HFF-Myc (cell line): ENCODE measurements around the gene P3H3.

Source experiments
- DNase-seq: peaks from one replicate; pipeline ENCODE4 v3.0.0-alpha.2; 2011; ENCODE audit warnings: low read depth; ENCODE audit errors: extremely low read depth
- H3K4me3 ChIP-seq: replicated peaks from 2 replicates; pipeline ENCODE4 v1.5.1; 2011; ENCODE audit warnings: low read depth, mild to moderate bottlenecking, control low read depth, low read length
- CTCF ChIP-seq: IDR thresholded peaks from 2 replicates; pipeline ENCODE4 v1.5.1; 2012; ENCODE audit warnings: mild to moderate bottlenecking, low read depth, low read length, control low read depth; ENCODE audit errors: missing control alignments

P3H3 gene

GRCh38 chr12:6830999-6831398, 2.8 kb downstream of the P3H3 start:
- no peak overlapping the region for H3K4me3 ChIP-seq
- DNase-seq: no peak
- no peak for TF ChIP-seq CTCF

GRCh38 chr12:6831450-6831995, 3.3 kb downstream of the P3H3 start:
- no peak for DNase-seq
- TF ChIP-seq CTCF: no peak
- no peak overlapping the region for H3K4me3 ChIP-seq

- DNase-seq: no peak
- no peak for TF ChIP-seq CTCF
These were observed 3.9 kb downstream of the P3H3 start for GRCh38 chr12:6832125-6832524.

GRCh38 chr12:6833189-6833890, 5.1 kb downstream of the P3H3 start:
- DNase-seq: no peak
- H3K4me3 ChIP-seq: no peak overlapping the region
- no peak for TF ChIP-seq CTCF

More at GRCh38 chr12:6832125-6832524, 3.9 kb downstream of the P3H3 start:
- no peak overlapping the region for H3K4me3 ChIP-seq

GRCh38 chr12:6834254-6834653, 6.0 kb downstream of the P3H3 start:
- TF ChIP-seq CTCF: no peak
- no peak for DNase-seq
- no peak overlapping the region for H3K4me3 ChIP-seq

GRCh38 chr12:6834873-6835272, 6.7 kb downstream of the P3H3 start:
- no peak for DNase-seq
- no peak overlapping the region for H3K4me3 ChIP-seq
- TF ChIP-seq CTCF: no peak
